Esophagus squamous epithelium (tissue), 4 donors: ENCODE data around the gene SYPL1.

Source experiments
- POLR2A ChIP-seq, 4 donors: fragments of 450-650 bp; IDR thresholded peaks; one replicate each; pipeline ENCODE4 v1.6.1; 2017; ENCODE audit warnings: antibody characterized with exemption in 4 of 4, mild to moderate bottlenecking in 4 of 4, moderate library complexity in 3 of 4
- TF ChIP-seq, protein P1 (sequence below), 6 experiments: fragments of 450-650 bp in 4 of 6; fragments of 200-600 bp in 2 of 6; sonication (generic) in 2 of 6; IDR thresholded peaks; one replicate each; pipeline ENCODE4 v1.5.1; 2016 to 2019; ENCODE audit warnings: antibody characterized with exemption in 6 of 6, mild to moderate bottlenecking in 4 of 6, moderate library complexity in 4 of 6

DNA sequence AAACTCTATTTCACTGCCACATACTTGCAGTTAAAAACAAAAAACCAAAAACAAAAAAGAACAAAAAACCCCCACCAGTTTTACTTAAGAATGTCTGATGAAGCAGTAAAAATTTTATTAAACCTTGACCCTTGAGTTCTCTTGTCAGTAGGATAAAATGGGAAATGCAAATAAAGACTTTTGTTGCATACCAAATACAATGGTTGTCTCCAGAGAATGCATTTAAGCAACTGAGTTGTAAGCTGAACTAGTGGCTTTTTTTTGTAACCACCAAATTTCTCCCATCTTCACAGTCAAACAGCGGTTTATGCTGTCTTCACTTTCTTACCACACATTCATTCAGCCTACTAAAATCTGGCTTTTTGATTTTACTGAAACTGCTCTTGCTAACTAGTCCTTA is 3.1 kb downstream of the SYPL1 start:
- TF ChIP-seq, protein P1, sequence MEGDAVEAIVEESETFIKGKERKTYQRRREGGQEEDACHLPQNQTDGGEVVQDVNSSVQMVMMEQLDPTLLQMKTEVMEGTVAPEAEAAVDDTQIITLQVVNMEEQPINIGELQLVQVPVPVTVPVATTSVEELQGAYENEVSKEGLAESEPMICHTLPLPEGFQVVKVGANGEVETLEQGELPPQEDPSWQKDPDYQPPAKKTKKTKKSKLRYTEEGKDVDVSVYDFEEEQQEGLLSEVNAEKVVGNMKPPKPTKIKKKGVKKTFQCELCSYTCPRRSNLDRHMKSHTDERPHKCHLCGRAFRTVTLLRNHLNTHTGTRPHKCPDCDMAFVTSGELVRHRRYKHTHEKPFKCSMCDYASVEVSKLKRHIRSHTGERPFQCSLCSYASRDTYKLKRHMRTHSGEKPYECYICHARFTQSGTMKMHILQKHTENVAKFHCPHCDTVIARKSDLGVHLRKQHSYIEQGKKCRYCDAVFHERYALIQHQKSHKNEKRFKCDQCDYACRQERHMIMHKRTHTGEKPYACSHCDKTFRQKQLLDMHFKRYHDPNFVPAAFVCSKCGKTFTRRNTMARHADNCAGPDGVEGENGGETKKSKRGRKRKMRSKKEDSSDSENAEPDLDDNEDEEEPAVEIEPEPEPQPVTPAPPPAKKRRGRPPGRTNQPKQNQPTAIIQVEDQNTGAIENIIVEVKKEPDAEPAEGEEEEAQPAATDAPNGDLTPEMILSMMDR (IDR thresholded peaks at IDR 0.05), result no peak
- TF ChIP-seq POLR2A (IDR thresholded peaks at IDR 0.05), result no peak
